Effector CD8-positive, alpha-beta T cell (primary cell): Measurements from ENCODE around the gene PDGFRB.

ENCODE experiments used
- DNase-seq: peaks from one replicate; lab custom pipeline; 2025; lab: John Stamatoyannopoulos, UW

PDGFRB gene

GRCh38 chr5:150082374-150082773 is 73.3 kb downstream of the PDGFRB start:
- DNase-seq, result no peak

- DNase-seq, result no peak
These were observed 73.9 kb downstream of the PDGFRB start for GRCh38 chr5:150081541-150082283.

- DNase-seq, result no peak
These were observed 74.8 kb downstream of the PDGFRB start for GRCh38 chr5:150080696-150081435.

GRCh38 chr5:150079909-150080461 is 75.7 kb downstream of the PDGFRB start:
- no peak for DNase-seq

- no peak for DNase-seq
These were observed 76.6 kb downstream of the PDGFRB start for GRCh38 chr5:150078802-150079689.

GRCh38 chr5:150077996-150078801 is 77.4 kb downstream of the PDGFRB start:
- no peak for DNase-seq

GRCh38 chr5:150077060-150077459 is 78.6 kb downstream of the PDGFRB start:
- no peak for DNase-seq

GRCh38 chr5:150075806-150076205 is 79.8 kb downstream of the PDGFRB start:
- no peak for DNase-seq

- DNase-seq, result no peak
These were observed 80.4 kb downstream of the PDGFRB start for GRCh38 chr5:150075233-150075632.

GRCh38 chr5:150073677-150074076 is 82.0 kb downstream of the PDGFRB start:
- no peak for DNase-seq

- DNase-seq, result no peak
These were observed 82.5 kb downstream of the PDGFRB start for GRCh38 chr5:150073086-150073625.

GRCh38 chr5:150070821-150071220 is 84.8 kb downstream of the PDGFRB start:
- DNase-seq, result no peak

- no peak for DNase-seq
These were observed 85.7 kb downstream of the PDGFRB start for GRCh38 chr5:150069672-150070627.

- DNase-seq, result no peak
These were observed 86.5 kb downstream of the PDGFRB start for GRCh38 chr5:150068961-150069645.

- no peak for DNase-seq
These were observed 87.2 kb downstream of the PDGFRB start for GRCh38 chr5:150068472-150068871.

- DNase-seq, result no peak
These were observed 87.6 kb downstream of the PDGFRB start for GRCh38 chr5:150068071-150068470.

- DNase-seq, result no peak
These were observed 88.2 kb downstream of the PDGFRB start for GRCh38 chr5:150067405-150067960.

GRCh38 chr5:150066901-150067396 is 88.7 kb downstream of the PDGFRB start:
- no peak for DNase-seq

GRCh38 chr5:150066436-150066835 is 89.2 kb downstream of the PDGFRB start:
- DNase-seq, result no peak
